HepG2 (cell line): ENCODE measurements around the gene CNP. TPM values are rescaled to one million over a fixed set of nuclear protein-coding genes. Genes with fewer than 3 reads are reported as not detected.

Experiments
- RFX5 ChIP-seq: IDR thresholded peaks from 2 replicates; pipeline ENCODE4 v1.6.1; 2011; ENCODE audit warnings: low read depth, low read length, improper control_type of control experiment
- ZNF709 ChIP-seq: sonication (generic); formaldehyde crosslinking; IDR thresholded peaks from 2 replicates; pipeline ENCODE4 v1.5.0; 2020; ENCODE audit warnings: mild to moderate bottlenecking, missing genetic modification reagents
- ZNF792 ChIP-seq: IDR thresholded peaks from 2 replicates; pipeline ENCODE4 v1.6.1; 2016
- polyA plus RNA-seq, 8 experiments: library from polyadenylated mRNA; depleted of rRNA in 3 of 8; stranded (reverse) in 7 of 8; unstranded in 1 of 8; fragments of >200 nt; fragmentation: Illumina TruSeq in 4 of 8; extraction: Trizol in 4 of 8; gene quantifications; 2 replicates each; pipeline versions ENCODE4 v1.2.1 to v1.2.3, GENCODE V29; 2011 to 2016; ENCODE audit warnings: low read depth in 4 of 8, missing spikeins in 1 of 8, mixed read lengths in 1 of 8; ENCODE audit not compliant: insufficient read depth in 1 of 8
- total RNA-seq, 5 experiments: library from RNA; depleted of rRNA; stranded (reverse); fragments of >200 nt; fragmentation: Illumina TruSeq; extraction: Trizol; gene quantifications; 2 replicates each; pipeline ENCODE4 v1.2.3, GENCODE V29; 2016; ENCODE audit warnings: low read depth in 1 of 5
- TF ChIP-seq, protein P1 (sequence below): IDR thresholded peaks from 2 replicates; pipeline ENCODE4 v1.6.1; 2016; ENCODE audit warnings: low read depth, missing genetic modification reagents, missing compliant biosample characterization
- TF ChIP-seq, protein P2 (sequence below): sonication (generic); formaldehyde crosslinking; IDR thresholded peaks from 2 replicates; pipeline ENCODE4 v1.4.0; 2020; ENCODE audit warnings: mild to moderate bottlenecking, missing genetic modification reagents
- TF ChIP-seq, protein P3 (sequence below): sonication (generic); formaldehyde crosslinking; IDR thresholded peaks from 2 replicates; pipeline ENCODE4 v1.4.0; 2020; ENCODE audit warnings: missing genetic modification reagents
- TF ChIP-seq, protein P4 (sequence below): sonication (generic); formaldehyde crosslinking; IDR thresholded peaks from 2 replicates; pipeline ENCODE4 v1.4.0; 2020; ENCODE audit warnings: mild to moderate bottlenecking, missing genetic modification reagents

CNP gene
- total and polyA plus RNA-seq, 2 of the 13 experiments (the other 11 are each of a cell fraction or from before 2014, with no cell fraction given): 97.2 to 161 TPM

DNA sequence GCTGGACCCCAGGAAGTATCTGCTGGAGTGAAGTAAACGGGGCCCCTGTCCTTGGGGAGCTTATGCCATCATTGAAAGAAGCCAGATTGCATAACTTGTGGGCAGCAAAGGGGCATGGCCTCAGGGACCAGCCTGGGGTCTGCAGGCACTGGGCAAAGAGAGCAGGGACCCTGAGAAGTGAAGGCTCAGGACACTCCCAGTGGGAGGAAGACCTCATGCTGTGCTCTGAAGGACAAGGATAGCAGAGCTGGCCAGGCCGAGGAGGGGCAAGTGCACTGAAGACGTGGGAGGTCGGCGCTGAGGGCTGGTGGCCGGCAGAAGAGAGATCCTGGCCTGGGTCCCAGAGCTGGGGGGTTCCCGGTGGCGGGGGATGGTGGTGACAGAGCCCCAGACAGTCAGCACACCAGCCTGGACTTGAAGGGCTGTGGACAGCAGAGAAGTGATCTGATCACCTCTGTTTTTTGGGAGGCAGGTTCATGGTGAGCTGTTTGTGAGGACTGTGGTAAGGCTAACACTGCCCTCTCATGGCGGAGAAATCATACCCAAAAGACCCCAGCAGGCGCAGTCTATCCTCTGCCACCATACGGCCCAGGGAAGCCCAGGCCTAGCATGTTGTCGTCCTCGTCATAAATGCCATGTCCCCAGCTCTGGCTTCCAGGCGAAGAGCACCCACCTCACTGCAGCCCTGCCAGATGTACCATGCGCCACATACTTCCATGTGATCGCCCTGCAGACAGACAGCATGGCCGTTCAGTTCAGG is 7.1 kb upstream of the CNP start (continued):
- TF ChIP-seq, protein P1, sequence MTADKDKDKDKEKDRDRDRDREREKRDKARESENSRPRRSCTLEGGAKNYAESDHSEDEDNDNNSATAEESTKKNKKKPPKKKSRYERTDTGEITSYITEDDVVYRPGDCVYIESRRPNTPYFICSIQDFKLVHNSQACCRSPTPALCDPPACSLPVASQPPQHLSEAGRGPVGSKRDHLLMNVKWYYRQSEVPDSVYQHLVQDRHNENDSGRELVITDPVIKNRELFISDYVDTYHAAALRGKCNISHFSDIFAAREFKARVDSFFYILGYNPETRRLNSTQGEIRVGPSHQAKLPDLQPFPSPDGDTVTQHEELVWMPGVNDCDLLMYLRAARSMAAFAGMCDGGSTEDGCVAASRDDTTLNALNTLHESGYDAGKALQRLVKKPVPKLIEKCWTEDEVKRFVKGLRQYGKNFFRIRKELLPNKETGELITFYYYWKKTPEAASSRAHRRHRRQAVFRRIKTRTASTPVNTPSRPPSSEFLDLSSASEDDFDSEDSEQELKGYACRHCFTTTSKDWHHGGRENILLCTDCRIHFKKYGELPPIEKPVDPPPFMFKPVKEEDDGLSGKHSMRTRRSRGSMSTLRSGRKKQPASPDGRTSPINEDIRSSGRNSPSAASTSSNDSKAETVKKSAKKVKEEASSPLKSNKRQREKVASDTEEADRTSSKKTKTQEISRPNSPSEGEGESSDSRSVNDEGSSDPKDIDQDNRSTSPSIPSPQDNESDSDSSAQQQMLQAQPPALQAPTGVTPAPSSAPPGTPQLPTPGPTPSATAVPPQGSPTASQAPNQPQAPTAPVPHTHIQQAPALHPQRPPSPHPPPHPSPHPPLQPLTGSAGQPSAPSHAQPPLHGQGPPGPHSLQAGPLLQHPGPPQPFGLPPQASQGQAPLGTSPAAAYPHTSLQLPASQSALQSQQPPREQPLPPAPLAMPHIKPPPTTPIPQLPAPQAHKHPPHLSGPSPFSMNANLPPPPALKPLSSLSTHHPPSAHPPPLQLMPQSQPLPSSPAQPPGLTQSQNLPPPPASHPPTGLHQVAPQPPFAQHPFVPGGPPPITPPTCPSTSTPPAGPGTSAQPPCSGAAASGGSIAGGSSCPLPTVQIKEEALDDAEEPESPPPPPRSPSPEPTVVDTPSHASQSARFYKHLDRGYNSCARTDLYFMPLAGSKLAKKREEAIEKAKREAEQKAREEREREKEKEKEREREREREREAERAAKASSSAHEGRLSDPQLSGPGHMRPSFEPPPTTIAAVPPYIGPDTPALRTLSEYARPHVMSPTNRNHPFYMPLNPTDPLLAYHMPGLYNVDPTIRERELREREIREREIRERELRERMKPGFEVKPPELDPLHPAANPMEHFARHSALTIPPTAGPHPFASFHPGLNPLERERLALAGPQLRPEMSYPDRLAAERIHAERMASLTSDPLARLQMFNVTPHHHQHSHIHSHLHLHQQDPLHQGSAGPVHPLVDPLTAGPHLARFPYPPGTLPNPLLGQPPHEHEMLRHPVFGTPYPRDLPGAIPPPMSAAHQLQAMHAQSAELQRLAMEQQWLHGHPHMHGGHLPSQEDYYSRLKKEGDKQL (CRISPR knock-in tag): no peak
- TF ChIP-seq RFX5 (no peak), ZNF709 (CRISPR knock-in tag) (0 out of 2 replicates have a peak, but pooled peaks have one; percentile 27), ZNF792 (CRISPR knock-in tag) (peak; percentile 42; the same call in 1 of the 2 replicates)
- TF ChIP-seq, protein P2, sequence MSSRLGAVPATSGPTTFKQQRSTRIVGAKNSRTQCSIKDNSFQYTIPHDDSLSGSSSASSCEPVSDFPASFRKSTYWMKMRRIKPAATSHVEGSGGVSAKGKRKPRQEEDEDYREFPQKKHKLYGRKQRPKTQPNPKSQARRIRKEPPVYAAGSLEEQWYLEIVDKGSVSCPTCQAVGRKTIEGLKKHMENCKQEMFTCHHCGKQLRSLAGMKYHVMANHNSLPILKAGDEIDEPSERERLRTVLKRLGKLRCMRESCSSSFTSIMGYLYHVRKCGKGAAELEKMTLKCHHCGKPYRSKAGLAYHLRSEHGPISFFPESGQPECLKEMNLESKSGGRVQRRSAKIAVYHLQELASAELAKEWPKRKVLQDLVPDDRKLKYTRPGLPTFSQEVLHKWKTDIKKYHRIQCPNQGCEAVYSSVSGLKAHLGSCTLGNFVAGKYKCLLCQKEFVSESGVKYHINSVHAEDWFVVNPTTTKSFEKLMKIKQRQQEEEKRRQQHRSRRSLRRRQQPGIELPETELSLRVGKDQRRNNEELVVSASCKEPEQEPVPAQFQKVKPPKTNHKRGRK: no peak
- TF ChIP-seq, protein P3, sequence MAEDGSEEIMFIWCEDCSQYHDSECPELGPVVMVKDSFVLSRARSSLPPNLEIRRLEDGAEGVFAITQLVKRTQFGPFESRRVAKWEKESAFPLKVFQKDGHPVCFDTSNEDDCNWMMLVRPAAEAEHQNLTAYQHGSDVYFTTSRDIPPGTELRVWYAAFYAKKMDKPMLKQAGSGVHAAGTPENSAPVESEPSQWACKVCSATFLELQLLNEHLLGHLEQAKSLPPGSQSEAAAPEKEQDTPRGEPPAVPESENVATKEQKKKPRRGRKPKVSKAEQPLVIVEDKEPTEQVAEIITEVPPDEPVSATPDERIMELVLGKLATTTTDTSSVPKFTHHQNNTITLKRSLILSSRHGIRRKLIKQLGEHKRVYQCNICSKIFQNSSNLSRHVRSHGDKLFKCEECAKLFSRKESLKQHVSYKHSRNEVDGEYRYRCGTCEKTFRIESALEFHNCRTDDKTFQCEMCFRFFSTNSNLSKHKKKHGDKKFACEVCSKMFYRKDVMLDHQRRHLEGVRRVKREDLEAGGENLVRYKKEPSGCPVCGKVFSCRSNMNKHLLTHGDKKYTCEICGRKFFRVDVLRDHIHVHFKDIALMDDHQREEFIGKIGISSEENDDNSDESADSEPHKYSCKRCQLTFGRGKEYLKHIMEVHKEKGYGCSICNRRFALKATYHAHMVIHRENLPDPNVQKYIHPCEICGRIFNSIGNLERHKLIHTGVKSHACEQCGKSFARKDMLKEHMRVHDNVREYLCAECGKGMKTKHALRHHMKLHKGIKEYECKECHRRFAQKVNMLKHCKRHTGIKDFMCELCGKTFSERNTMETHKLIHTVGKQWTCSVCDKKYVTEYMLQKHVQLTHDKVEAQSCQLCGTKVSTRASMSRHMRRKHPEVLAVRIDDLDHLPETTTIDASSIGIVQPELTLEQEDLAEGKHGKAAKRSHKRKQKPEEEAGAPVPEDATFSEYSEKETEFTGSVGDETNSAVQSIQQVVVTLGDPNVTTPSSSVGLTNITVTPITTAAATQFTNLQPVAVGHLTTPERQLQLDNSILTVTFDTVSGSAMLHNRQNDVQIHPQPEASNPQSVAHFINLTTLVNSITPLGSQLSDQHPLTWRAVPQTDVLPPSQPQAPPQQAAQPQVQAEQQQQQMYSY (CRISPR knock-in tag): peak; percentile 33; the same call in 1 of the 2 replicates
- TF ChIP-seq, protein P4, sequence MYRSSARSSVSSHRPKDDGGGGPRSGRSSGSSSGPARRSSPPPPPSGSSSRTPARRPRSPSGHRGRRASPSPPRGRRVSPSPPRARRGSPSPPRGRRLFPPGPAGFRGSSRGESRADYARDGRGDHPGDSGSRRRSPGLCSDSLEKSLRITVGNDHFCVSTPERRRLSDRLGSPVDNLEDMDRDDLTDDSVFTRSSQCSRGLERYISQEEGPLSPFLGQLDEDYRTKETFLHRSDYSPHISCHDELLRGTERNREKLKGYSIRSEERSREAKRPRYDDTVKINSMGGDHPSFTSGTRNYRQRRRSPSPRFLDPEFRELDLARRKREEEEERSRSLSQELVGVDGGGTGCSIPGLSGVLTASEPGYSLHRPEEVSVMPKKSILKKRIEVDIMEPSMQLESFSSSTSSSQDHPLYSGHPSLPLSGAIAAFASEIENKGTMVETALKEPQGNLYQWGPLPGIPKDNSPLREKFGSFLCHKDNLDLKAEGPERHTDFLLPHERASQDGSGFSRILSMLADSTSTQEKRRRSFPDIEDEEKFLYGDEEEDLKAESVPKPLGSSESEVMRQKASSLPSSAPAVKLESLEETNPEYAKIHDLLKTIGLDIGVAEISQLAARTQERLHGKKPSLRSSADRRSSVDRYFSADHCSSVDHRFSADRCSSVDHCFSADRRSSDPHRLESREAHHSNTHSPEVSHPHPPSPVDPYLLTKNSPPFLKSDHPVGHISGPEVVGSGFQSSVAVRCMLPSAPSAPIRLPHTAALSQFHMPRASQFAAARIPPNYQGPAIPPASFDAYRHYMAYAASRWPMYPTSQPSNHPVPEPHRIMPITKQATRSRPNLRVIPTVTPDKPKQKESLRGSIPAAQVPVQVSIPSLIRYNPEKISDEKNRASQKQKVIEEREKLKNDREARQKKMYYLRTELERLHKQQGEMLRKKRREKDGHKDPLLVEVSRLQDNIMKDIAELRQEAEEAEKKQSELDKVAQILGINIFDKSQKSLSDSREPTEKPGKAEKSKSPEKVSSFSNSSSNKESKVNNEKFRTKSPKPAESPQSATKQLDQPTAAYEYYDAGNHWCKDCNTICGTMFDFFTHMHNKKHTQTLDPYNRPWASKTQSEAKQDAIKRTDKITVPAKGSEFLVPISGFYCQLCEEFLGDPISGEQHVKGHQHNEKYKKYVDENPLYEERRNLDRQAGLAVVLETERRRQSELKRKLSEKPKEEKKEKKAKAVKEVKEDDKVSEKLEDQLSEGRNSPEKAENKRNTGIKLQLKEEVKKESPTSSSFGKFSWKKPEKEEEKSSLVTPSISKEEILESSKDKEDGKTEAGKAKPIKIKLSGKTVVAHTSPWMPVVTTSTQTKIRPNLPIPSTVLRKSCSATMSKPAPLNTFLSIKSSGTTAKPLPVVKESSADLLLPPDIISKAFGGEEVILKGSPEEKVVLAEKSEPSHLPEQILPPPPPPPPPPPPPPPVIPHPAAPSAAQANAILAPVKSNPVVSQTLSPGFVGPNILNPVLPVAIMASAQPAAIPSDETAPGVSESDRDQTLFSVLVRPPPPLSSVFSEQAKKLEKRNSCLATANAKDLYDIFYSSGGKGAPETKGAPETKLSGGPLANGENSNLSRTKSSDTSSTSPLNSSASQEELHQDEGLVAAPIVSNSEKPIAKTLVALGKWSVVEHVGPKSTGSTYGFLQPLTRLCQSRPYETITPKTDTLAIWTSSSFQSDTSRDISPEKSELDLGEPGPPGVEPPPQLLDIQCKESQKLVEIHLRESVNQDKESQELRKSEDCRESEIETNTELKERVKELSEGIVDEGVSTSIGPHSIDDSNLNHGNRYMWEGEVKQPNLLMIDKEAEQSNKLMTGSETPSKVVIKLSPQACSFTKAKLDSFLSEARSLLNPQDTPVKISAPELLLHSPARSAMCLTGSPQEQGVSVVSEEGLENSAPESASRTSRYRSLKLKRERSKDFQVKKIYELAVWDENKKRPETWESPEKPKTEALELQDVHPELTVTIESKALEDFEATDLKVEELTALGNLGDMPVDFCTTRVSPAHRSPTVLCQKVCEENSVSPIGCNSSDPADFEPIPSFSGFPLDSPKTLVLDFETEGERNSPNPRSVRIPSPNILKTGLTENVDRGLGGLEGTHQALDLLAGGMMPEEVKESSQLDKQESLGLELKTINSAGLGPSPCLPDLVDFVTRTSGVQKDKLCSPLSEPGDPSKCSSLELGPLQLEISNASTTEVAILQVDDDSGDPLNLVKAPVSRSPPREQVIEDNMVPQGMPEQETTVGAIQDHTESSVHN (CRISPR knock-in tag): no peak
